Caco-2 (cell line): ENCODE results near the gene DCTN4. TPM values are rescaled to one million over a fixed set of nuclear protein-coding genes. Genes with fewer than 3 reads are reported as not detected.

Experiments
- BruUV-seq: library from RNA; stranded (reverse); fragments of 400-500 nt; replicated peaks from 2 replicates; lab custom pipeline; 2021; lab: Mats Ljungman, UMichigan
- CTCF ChIA-PET: fragments of 300-600 bp; sonication (Branson Sonifier 250); formaldehyde crosslinking; loops from one replicate; lab custom pipeline; 2022; ENCODE audit warnings: antibody characterized with exemption; lab: Charles Lee
- POLR2A ChIA-PET: fragments of 300-600 bp; sonication (Branson Sonifier 250); formaldehyde crosslinking; loops from one replicate; lab custom pipeline; 2022; ENCODE audit warnings: antibody characterized with exemption; lab: Charles Lee
- DNase-seq, 2 experiments: peaks; one replicate each; pipeline versions ENCODE4 v3.0.0 to v3.0.0-alpha.2; 2020 to 2022
- H3K27me3 ChIP-seq: replicated peaks from 2 replicates; pipeline ENCODE4 v1.6.0; 2011; ENCODE audit warnings: low read length; ENCODE audit not compliant: control insufficient read depth, insufficient read depth
- H3K36me3 ChIP-seq: 2 replicates; pipeline ENCODE4 v1.5.1; 2011; ENCODE audit warnings: low read length; ENCODE audit not compliant: control insufficient read depth, insufficient read depth
- H3K4me1 ChIP-seq: fragments of 250-450 bp; sonication (Bioruptor Pico); 2 replicates; pipeline ENCODE4 v1.5.1; 2020; ENCODE audit warnings: mild to moderate bottlenecking
- H3K4me3 ChIP-seq: 2 replicates; pipeline ENCODE4 v1.5.1; 2011; ENCODE audit warnings: low read depth, mild to moderate bottlenecking, control low read depth, low read length
- H3K9me3 ChIP-seq: fragments of 250-450 bp; sonication (Bioruptor Pico); 2 replicates; pipeline ENCODE4 v1.5.1; 2020; ENCODE audit warnings: mild to moderate bottlenecking, moderate library complexity
- H3K27ac Mint-ChIP-seq: one replicate; pipeline ENCODE4 v1.8.0; 2022; ENCODE audit warnings: mixed read lengths; ENCODE audit not compliant: unreplicated experiment
- H3K27me3 Mint-ChIP-seq: one replicate; pipeline ENCODE4 v1.8.0; 2022; ENCODE audit warnings: mixed read lengths; ENCODE audit not compliant: insufficient read depth, unreplicated experiment
- H3K36me3 Mint-ChIP-seq: one replicate; pipeline ENCODE4 v1.8.0; 2022; ENCODE audit warnings: mild to moderate bottlenecking, mixed read lengths; ENCODE audit not compliant: insufficient read depth, unreplicated experiment
- H3K4me1 Mint-ChIP-seq: one replicate; pipeline ENCODE4 v1.8.0; 2022; ENCODE audit warnings: low read depth, mixed read lengths; ENCODE audit not compliant: unreplicated experiment
- H3K4me3 Mint-ChIP-seq: one replicate; pipeline ENCODE4 v1.8.0; 2022; ENCODE audit warnings: mild to moderate bottlenecking, moderate library complexity, mixed read lengths; ENCODE audit not compliant: unreplicated experiment
- H3K9me3 Mint-ChIP-seq: one replicate; pipeline ENCODE4 v1.8.0; 2022; ENCODE audit warnings: mixed read lengths; ENCODE audit not compliant: unreplicated experiment
- CTCF ChIP-seq, 2 experiments: fragments of 200-600 bp in 1 of 2; IDR thresholded peaks; 1 replicate in 1 of 2; 2 replicates in 1 of 2; pipeline versions ENCODE4 v1.5.1 to v1.8.0; 2011 to 2022; ENCODE audit warnings: antibody characterized with exemption in 1 of 2, control low read depth in 1 of 2, inconsistent platforms in 1 of 2, low read depth in 1 of 2, low read length in 1 of 2, mild to moderate bottlenecking in 1 of 2, moderate library complexity in 1 of 2; ENCODE audit not compliant: insufficient read depth in 1 of 2, severe bottlenecking in 1 of 2, unreplicated experiment in 1 of 2
- intact Hi-C: fragments of 100-400 bp; cut with micrococcal nuclease; formaldehyde crosslinking; loops from one replicate; pipeline ENCODE4 v1.10.0; 2022; ENCODE audit not compliant: unreplicated experiment
- total RNA-seq: library from RNA; stranded (reverse); gene quantifications from 2 replicates; pipeline ENCODE4 v1.2.3, GENCODE V29; 2022

Gene DCTN4
- total RNA-seq, 1 experiment from 2014 or later, result 62.2 TPM

- POLR2A ChIA-PET, result no interaction called here
- BruUV-seq, result no TSS peak
Observed at GRCh38 chr5:150692276-150692675, 66.5 kb downstream of the DCTN4 start.

GRCh38 chr5:150690760-150691159 lies 68.1 kb downstream of the DCTN4 start:
- Histone ChIP-seq H3K27me3 (no peaks in the 10 kb centered on the region), H3K9me3 (no peaks in the 10 kb centered on the region), H3K4me3 (no peak overlapping the region), H3K4me1 (no peaks in the 10 kb centered on the region), H3K36me3 (peaks cover 5% of the 10 kb centered on the region)
- Mint-ChIP-seq H3K4me1 (no peaks in the 10 kb centered on the region), H3K36me3 (peaks cover 52% of the 10 kb centered on the region), H3K9me3 (no peaks in the 10 kb centered on the region), H3K27me3 (no peaks in the 10 kb centered on the region), H3K4me3 (no peak overlapping the region), H3K27ac (no peak overlapping the region)
- DNase-seq, result no peak
- intact Hi-C loops, result no loop called here
- ChIA-PET CTCF (no interaction called here), POLR2A (no interaction called here)
- TF ChIP-seq CTCF (IDR thresholded peaks at IDR 0.05; ENCODE audit: insufficient read depth in 1 of 2, low read depth in 1 of 2, low read length in 1 of 2, severe bottlenecking in 1 of 2, unreplicated experiment in 1 of 2), result no peak
- TSS peak; percentile 7 for BruUV-seq

More at GRCh38 chr5:150692276-150692675, 66.5 kb downstream of the DCTN4 start:
- Mint-ChIP-seq H3K9me3 (no peaks in the 10 kb centered on the region), H3K4me3 (no peak overlapping the region), H3K4me1 (no peaks in the 10 kb centered on the region), H3K27ac (no peak overlapping the region), H3K36me3 (peaks cover 60% of the 10 kb centered on the region), H3K27me3 (no peaks in the 10 kb centered on the region)
- peaks cover 5% of the 10 kb centered on the region for H3K36me3 ChIP-seq
- CTCF ChIA-PET, result no interaction called here
- no peaks in the 10 kb centered on the region for H3K27me3 ChIP-seq
- DNase-seq, result no peak
- no peak overlapping the region for H3K4me3 ChIP-seq
- no peak for TF ChIP-seq CTCF (IDR thresholded peaks at IDR 0.05; ENCODE audit: insufficient read depth in 1 of 2, low read depth in 1 of 2, low read length in 1 of 2, severe bottlenecking in 1 of 2, unreplicated experiment in 1 of 2)
- no peaks in the 10 kb centered on the region for H3K9me3 ChIP-seq
- intact Hi-C loops, result no loop called here
- H3K4me1 ChIP-seq, result no peaks in the 10 kb centered on the region

- no TSS peak for BruUV-seq
- H3K27ac Mint-ChIP-seq, result no peak overlapping the region
- H3K36me3 ChIP-seq, result peaks cover 1% of the 10 kb centered on the region; the same call in 1 of the 2 replicates
- no peaks in the 10 kb centered on the region for H3K27me3 ChIP-seq
- H3K27me3 Mint-ChIP-seq, result no peaks in the 10 kb centered on the region
- no peaks in the 10 kb centered on the region for H3K9me3 Mint-ChIP-seq
- no peak overlapping the region for H3K4me3 Mint-ChIP-seq
- H3K36me3 Mint-ChIP-seq, result peaks cover 36% of the 10 kb centered on the region
- intact Hi-C loops, result no loop called here
- H3K4me3 ChIP-seq, result no peak overlapping the region
- ChIA-PET CTCF (no interaction called here), POLR2A (no interaction called here)
- H3K4me1 ChIP-seq, result no peaks in the 10 kb centered on the region
- no peak for TF ChIP-seq CTCF (IDR thresholded peaks at IDR 0.05; ENCODE audit: insufficient read depth in 1 of 2, low read depth in 1 of 2, low read length in 1 of 2, severe bottlenecking in 1 of 2, unreplicated experiment in 1 of 2)
- DNase-seq, result no peak
- H3K4me1 Mint-ChIP-seq, result no peaks in the 10 kb centered on the region
- no peaks in the 10 kb centered on the region for H3K9me3 ChIP-seq
Observed at GRCh38 chr5:150689120-150689519, 69.7 kb downstream of the DCTN4 start.
